ENCODE results near the gene FAM83F.

- TF ChIP-seq CTCF (IDR thresholded peaks at IDR 0.05) (no peak), POLR2A (IDR thresholded peaks at IDR 0.05) (no peak), EP300 (IDR thresholded peaks at IDR 0.05) (no peak)
These were observed 15.7 kb upstream of the FAM83F start for GRCh38 chr22:39979048-39979447.

Measured in ovary (tissue), 3 donors.